HG03159 (cell line): Measurements from ENCODE around the gene RPS19.
"Not testable (repeated sequence)": the region's sequence is repeated elsewhere in the genome, so short reads cannot be mapped to it uniquely, and the experiment has no call there.

Experiments
- ATAC-seq: cut with Tn5 transposase; IDR thresholded peaks from one replicate; pipeline ENCODE4 v1.9.1; 2021; ENCODE audit warnings: mild to moderate bottlenecking, moderate library complexity; ENCODE audit not compliant: unreplicated experiment

Gene RPS19

DNA sequence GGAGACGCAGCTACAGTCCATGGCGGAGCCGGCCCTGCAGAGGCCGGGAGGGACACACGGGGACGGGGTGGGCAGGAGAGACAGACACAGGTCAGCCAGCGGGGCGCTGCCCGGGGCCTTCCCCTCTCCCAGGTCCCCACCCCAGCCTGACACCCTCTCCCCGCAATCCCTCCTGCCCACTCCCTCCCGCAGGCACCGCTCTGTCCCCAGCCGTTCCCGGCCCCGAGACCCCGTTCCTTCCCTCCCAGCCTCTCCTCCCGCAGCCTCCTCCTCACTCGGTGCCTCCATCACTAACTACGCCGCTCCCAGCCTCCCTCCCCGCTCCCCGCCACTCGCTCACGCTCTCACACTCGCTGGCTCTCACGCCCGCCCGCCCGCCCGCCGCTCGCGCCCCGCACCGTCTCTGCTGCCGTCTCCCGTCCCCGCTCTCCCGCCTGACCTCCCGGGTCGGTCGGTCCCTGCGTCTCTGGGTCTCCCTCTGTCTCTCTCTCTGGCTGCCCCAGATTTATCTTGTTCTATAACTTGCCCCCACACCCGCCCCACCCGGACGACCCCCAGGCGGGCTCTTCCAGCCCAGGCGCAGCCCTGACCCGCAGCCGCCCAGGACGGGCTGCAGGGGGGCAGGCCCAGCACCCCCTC is 53.0 kb downstream of the RPS19 start:
- ATAC-seq = no peak

DNA sequence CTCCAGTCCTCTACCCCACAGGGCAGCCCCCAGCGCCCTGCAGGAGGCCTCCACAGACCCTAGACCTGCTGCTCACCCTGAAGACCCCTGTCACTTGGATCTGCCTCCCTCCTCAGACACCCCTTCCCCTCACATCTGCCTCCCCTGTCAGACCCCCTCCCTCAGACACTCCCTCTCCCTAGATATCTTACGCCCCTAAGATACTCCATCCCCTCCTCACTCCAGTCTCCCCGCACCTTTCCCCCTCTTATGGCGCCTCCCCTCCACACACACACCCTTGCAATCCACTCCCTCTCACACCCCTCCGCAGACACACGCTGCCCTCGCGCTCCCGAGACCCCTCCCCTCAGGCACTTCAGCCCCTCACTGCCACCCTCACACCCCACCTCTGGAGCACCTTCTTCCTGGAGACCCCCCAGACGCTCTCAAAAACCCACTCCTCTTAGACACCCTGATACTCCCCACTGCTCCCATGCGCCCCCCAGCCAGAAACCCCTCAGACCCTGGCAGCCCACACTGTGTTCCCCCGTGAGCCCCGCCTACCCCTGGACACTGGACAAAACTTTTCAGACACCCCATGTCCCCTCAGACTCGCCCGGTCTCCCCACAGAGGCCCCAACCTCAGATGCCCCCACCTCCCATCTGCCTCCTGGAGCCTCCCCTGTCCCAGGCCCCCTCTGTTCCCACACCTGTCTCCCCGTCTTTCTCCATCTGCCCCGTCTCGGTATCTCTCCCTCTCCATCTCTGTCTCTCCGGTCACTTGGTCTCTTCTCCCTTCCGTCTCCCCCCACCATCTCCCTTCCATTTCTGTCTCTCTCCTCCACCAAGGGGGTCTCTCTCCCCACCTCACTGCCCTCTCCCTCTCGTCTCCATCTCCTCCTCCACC is 53.7 kb downstream of the RPS19 start:
- ATAC-seq = no peak

DNA sequence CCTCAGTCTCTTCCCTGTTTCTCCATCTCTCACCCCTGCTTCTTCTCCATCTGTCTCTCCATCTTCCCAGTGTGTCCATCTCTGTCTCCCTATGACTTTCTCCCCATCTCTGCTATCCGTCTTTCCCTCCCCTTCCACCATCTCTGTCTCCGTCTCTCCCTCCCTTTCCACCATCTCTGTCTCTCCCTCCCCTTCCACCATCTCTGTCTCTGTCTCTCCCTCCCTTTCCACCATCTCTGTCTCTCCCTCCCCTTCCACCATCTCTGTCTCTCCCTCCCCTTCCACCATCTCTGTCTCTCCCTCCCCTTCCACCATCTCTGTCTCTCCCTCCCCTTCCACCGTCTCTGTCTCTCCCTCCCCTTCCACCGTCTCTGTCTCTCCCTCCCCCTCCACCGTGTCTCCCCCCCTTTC is 54.4 kb downstream of the RPS19 start:
- not testable (repeated sequence) for ATAC-seq

DNA sequence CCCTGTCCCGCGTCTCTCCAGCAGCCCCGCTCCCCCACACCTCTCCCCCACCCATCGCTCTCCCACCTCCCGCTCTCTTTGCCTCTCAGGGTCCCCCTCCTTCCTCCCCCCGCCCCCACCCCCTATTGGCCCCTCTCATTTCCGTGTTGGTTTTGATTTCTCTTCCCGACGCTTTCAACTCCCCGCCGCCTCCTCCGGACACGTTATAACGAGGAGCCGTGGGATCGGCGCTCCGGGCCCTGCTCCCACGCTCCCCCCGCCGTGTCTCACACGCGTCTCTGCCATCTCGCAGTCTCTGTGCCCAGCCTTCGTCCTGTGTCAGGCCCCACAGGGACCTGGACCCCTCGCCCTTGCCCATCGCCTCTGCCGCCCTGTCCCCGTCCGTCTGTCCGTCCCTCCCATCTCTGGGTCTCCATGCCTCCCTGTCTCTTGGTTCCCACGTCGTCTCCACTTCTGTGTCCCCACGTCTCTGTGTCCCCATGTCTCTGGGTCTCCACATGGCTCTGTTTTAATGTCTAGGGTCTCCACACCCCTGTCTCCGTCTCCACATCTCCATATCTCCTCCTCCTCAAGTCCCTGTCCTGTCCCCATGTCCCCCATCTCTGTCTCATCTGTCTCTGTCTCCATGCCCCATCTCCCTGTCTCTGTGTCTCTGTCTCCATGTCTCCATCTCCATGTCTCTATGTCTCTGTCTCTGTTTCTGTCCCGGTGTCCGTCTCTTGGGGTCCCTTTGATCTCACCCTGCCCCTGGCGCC is 55.1 kb downstream of the RPS19 start:
- ATAC-seq = no peak

DNA sequence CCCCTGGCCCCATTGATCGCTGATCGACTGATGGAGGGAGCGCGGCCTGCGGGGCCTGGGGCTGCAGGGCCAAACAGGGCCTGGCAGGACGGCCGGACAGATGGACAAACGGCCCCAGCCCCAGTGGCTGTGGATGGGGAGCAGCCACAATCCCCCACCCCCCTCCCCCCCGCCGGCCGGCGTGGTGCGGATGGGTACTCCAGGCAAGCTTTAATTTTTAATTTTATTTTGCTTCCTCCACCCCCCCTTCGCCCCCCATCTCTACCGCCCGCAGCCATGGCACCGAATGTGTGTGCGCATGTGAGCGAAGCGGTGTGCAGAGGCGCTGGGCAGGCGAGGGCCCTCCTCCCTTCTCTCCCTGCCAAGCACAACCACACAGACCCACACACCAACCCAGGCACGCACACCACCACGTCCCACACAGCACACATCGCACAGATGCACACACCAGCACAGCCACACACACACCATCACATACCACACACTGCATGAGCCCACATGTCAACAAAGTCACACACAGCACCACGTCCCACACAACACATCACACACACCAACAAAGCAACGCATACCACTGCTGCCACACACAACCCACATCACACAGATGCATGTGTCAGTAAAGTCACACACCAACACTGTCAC is 55.8 kb downstream of the RPS19 start:
- no peak for ATAC-seq

DNA sequence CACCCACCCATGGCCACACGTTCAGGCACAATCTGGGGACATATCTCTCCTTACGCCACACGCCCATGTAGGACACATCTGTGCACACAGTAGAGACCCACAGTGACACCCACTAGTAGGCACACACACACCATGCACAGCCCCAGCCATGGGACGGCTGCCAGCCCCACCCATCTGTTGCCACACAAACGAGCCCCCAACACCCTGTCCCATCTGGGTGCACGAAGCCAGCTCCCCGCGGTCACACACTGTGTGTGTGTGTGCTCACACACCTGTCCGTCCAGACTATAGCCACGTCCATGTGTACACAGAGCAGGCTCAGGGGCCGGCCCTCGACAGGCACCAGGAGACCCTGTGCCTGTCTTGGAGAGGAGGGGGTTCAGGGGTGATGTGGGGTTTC is 57.6 kb downstream of the RPS19 start:
- no peak for ATAC-seq

DNA sequence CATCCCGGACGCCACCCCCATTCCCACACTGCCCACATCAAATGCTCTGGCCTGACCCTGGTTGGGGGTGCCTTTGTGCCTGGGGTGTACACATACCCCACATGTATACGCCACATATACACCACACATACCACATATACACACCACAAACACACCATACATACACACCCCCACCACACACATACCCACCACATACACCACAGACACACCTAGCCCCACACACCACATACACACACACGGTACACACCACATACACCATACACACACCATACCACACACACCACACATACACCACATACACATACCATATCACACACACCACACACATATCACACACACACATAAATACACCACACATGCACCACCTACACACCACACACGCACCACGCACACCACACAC is 58.0 kb downstream of the RPS19 start:
- no peak for ATAC-seq

DNA sequence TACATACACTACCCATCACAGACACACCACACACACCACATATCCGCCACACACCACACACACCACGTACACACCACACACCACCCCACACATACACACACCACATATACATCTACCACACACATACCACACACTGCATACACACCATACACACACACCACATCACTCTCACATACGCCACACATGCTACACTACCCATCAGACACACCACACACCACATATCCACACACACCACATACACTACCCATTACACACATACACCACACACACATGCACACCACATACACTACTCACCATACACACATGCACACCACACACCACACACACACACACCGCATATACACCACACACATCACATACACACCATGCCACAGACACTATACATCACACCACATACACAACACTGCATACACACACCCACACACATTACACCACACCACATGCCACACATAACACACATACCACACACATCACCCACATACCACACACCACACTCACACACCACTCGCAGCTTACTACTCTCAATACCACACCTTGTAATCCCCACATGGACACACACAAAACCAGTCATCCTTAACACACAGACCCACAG is 58.7 kb downstream of the RPS19 start:
- no peak for ATAC-seq

DNA sequence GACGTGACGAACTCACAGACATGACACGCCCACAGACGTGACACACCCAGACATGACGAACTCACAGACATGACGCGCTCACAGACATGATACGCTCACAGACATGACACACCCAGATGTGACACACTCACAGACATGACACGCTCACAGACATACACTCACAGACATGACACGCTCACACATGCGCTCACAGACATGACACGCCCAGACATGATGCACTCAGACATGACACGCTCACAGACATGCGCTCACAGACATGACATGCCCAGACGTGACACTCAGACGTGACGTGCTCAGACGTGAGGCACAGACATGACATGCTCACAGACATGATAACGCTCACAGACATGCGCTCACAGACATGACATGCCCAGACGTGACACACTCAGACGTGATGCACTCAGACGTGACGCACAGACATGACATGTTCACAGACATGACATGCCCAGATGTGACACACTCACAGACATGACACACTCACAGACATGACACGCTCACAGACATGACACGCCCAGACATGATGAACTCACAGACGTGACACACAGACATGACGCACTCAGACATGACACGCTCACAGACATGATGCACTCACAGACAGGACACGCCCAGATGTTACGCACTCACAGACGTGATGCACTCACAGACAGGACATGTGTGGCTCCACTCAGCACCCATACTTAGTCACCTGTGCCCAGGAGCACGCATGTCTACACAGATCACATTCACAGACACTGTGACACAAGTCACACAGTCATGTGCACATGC is 60.1 kb downstream of the RPS19 start:
- no peak for ATAC-seq

DNA sequence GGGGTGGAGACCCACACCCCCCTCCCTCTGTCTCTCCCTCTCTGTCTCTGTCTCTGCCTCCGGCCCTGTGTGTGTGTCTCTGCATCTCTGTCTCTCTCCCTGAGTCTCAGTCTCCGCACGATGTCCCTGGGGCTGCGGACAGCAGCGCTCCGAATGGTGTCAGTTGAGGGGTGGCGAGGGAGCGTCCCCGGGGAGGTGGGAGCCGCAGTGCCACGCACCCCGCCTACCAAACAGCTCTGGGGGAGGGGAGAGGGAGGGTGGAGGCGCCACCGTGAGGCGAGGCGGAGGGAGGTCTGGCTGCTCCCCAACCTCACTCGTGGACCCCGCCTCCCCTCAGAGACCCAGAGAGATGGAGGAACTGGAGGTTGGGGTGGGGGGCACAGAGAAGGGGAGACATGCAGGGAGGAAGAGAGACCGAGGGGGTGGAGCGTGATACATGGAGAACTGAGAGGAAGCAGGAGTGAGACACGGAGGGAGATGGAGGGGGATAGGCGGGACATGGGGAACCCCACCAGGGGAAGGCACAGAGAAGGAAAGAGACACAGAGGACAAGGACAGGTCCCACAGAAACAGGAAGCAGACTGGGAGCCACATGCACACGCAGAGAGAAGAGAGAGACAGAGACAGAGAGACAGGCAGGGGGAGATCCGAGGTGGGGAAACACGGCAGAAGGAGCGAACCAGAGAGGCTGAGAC is 61.0 kb downstream of the RPS19 start:
- no peak for ATAC-seq

DNA sequence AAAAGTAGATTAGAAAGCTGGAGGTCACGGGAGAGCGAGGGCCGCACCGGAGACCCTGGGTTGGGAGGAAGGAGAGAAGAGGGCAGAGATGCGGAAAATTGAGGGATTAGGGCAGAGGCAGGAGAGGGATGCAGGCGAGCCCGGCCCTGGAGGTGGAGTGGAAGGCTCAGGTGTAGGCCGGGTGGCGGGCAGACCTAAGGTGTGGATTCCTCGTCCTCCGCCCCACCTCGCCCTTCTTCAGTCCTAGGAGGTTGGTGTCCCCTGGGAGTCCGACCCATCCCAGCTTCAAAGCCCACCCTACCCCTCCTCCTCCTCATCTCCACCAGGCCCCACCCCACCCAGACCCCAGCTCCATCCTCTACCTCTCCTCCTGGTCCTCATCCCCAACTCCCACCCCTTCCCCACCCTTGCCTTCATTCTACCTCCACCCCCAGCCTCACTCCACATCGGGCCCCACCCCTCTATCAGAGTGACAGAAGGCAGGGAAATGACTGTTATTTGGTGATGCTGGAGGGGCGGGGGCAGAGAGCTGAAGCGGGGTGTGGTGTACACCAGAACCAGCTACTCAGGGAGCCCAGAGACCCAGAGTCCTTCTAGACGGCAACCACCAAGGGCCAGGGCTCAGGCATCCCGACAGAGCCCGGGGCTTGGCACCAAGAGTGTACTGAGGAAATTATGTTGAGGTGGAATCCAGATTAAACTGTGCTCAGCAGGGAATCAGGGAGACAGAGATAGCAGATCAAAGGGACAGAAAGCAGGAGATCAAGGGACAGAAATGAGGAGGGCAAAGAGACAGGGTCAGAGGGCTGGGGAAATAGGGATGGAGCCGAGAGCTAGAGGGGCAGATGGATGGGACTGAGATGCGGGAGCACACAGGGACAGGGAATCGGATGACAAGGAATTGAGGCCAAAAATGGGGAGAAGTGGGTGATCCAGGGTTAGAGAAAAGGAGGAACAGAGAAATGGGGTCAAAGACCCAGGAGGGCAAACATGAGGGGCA is 61.8 kb downstream of the RPS19 start:
- no peak for ATAC-seq
